ENCODE data around the gene PROZ.

Gene PROZ

DNA sequence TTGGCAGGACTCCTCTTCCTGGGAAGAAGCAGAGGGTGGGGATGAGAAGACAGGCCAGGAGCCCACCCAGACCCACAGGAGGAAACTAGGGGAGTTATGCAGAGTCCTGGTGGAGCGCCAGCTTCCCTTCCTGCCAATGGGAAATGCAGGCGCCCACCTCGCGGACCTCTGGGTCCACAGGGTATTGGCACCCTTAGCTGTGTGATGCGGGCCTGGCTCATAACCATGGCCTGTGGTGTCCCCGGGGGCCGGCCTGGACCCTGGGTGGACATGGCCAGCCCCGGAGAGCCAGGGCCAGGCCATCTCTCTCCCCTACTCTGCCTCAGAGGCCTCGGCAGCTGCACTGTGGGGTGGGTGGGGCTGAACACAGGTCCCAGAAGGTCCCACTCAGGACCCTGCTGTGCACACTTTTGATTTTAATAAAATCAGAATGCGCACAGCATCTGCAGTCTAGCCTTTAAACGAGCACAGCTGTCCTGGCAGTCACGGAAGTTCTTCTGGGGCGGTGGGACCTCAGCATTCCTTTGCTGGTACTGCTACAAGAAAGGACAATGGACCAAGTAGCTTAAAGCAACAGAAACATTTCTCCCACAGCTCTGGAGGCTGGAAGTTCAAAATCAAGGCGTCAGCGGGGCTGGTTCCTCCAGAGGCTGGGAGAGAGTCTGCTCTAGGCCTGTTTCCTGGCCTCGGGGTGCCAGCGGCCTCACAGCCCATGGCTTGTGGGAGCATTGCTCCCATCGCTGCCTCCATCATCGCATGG, 34.1 kb upstream of the PROZ start:
- H3K4me3 ChIP-seq (ENCODE audit: control insufficient read depth, low read depth, low read length): no peak overlapping the region
- DNase-seq (ENCODE audit: low read depth): no peak
- no peak for TF ChIP-seq CTCF (IDR thresholded peaks at IDR 0.05; ENCODE audit: control insufficient read depth, insufficient read depth, low read depth, low read length, missing control alignments)

- H3K4me3 ChIP-seq (ENCODE audit: control insufficient read depth, low read depth, low read length): no peak overlapping the region
- no peak for DNase-seq (ENCODE audit: low read depth)
- TF ChIP-seq CTCF (IDR thresholded peaks at IDR 0.05; ENCODE audit: control insufficient read depth, insufficient read depth, low read depth, low read length, missing control alignments): no peak
These were observed 32.8 kb upstream of the PROZ start for GRCh38 chr13:113125506-113126264.

GRCh38 chr13:113126265-113127150, 31.9 kb upstream of the PROZ start:
- DNase-seq (ENCODE audit: low read depth): no peak
- no peak for TF ChIP-seq CTCF (IDR thresholded peaks at IDR 0.05; ENCODE audit: control insufficient read depth, insufficient read depth, low read depth, low read length, missing control alignments)
- H3K4me3 ChIP-seq (ENCODE audit: control insufficient read depth, low read depth, low read length): no peak overlapping the region

- DNase-seq (ENCODE audit: low read depth): no peak
- no peak for TF ChIP-seq CTCF (IDR thresholded peaks at IDR 0.05; ENCODE audit: control insufficient read depth, insufficient read depth, low read depth, low read length, missing control alignments)
- no peak overlapping the region for H3K4me3 ChIP-seq (ENCODE audit: control insufficient read depth, low read depth, low read length)
These were observed 29.0 kb upstream of the PROZ start for GRCh38 chr13:113129480-113129879.

- DNase-seq (ENCODE audit: low read depth): no peak
- no peak for TF ChIP-seq CTCF (IDR thresholded peaks at IDR 0.05; ENCODE audit: control insufficient read depth, insufficient read depth, low read depth, low read length, missing control alignments)
- H3K4me3 ChIP-seq (ENCODE audit: control insufficient read depth, low read depth, low read length): no peak overlapping the region
These were observed 28.3 kb upstream of the PROZ start for GRCh38 chr13:113129921-113130750.

All from AG09309 (cell line).